ENCODE data around the gene TTC21A. TPM values are rescaled to one million over a fixed set of nuclear protein-coding genes. Genes with fewer than 3 reads are reported as not detected.
A peak's percentile ranks its signal among the peaks of the same experiment; 100 is the strongest.

Gene TTC21A
- total and polyA plus RNA-seq, 2 of the 13 experiments (the other 11 are each of a cell fraction or from before 2014, with no cell fraction given), result 0.31 to 1.5 TPM

GRCh38 chr3:39107388-39108199, at the start of gene TTC21A, which contains the start of gene GORASP1 (continued):
- TF ChIP-seq ZNF7 (CRISPR knock-in tag; IDR thresholded peaks at IDR 0.05), result no peak
- no peak for TF ChIP-seq ZSCAN30 (CRISPR knock-in tag; IDR thresholded peaks at IDR 0.05)
- no peak for TF ChIP-seq KDM5B (CRISPR knock-in tag; IDR thresholded peaks at IDR 0.05; ENCODE audit: borderline replicate concordance)
- peak; percentile 44; the same call in 1 of the 2 replicates for TF ChIP-seq TAF1 (CRISPR knock-in tag; IDR thresholded peaks at IDR 0.05)
- TF ChIP-seq NR2F1 (CRISPR knock-in tag; IDR thresholded peaks at IDR 0.05), result peak in 1 of 2 experiments; percentile 36; a peak in 1 of 4 replicates
- TF ChIP-seq RFX1 (IDR thresholded peaks at IDR 0.05), result peak; percentile 78
- 0 out of 2 replicates have a peak, but pooled peaks have one; percentile 42 for TF ChIP-seq ZNF616 (CRISPR knock-in tag; IDR thresholded peaks at IDR 0.05; ENCODE audit: low read depth)
- TF ChIP-seq ZNF761 (CRISPR knock-in tag; conservative IDR thresholded peaks at IDR 0.05), result peak; percentile 78; the same call in 1 of the 2 replicates
- TF ChIP-seq KMT2A (CRISPR knock-in tag; IDR thresholded peaks at IDR 0.05), result peak; percentile 73; the same call in 1 of the 2 replicates
- 0 out of 2 replicates have a peak, but pooled peaks have one; percentile 59 for TF ChIP-seq ZNF550 (CRISPR knock-in tag; IDR thresholded peaks at IDR 0.05; ENCODE audit: borderline replicate concordance)
- TF ChIP-seq SAP130 (CRISPR knock-in tag; IDR thresholded peaks at IDR 0.05; ENCODE audit: low read depth), result peak; percentile 88
- peak; percentile 79 for TF ChIP-seq RBFOX2 (IDR thresholded peaks at IDR 0.05; ENCODE audit: low read depth, low read length)
- TF ChIP-seq PHF20 (CRISPR knock-in tag; IDR thresholded peaks at IDR 0.05), result peak; percentile 22; the same call in 1 of the 2 replicates
- peak; percentile 76; the same call in 1 of the 2 replicates for TF ChIP-seq ZBTB2 (CRISPR knock-in tag; IDR thresholded peaks at IDR 0.05; ENCODE audit: low read depth)
- TF ChIP-seq FOXA3 (CRISPR knock-in tag; IDR thresholded peaks at IDR 0.05), result peak; percentile 39
- peak; percentile 15; the same call in 1 of the 2 replicates for TF ChIP-seq SKIL (CRISPR knock-in tag; IDR thresholded peaks at IDR 0.05; ENCODE audit: borderline replicate concordance)
- peak; percentile 77 for TF ChIP-seq RFX3 (CRISPR knock-in tag; IDR thresholded peaks at IDR 0.05)
- no peak for TF ChIP-seq ZNF264 (CRISPR knock-in tag; IDR thresholded peaks at IDR 0.05)
- TF ChIP-seq AHDC1 (CRISPR knock-in tag; IDR thresholded peaks at IDR 0.05; ENCODE audit: borderline replicate concordance), result 0 out of 2 replicates have a peak, but pooled peaks have one; percentile 21
- peak; percentile 26 for TF ChIP-seq RBM22 (optimal IDR thresholded peaks at IDR 0.05; ENCODE audit: low read length)

Measured in HepG2 (cell line).